SJSA1 (cell line): ENCODE data around the gene SPTY2D1. TPM values are rescaled to one million over a fixed set of nuclear protein-coding genes. Genes with fewer than 3 reads are reported as not detected.
"Not testable (repeated sequence)": the region's sequence is repeated elsewhere in the genome, so short reads cannot be mapped to it uniquely, and the experiment has no call there.

Experiments
- DNase-seq, 2 experiments: peaks; one replicate each; pipeline ENCODE4 v3.0.0-alpha.2; 2015 to 2020; ENCODE audit warnings: low spot score in 2 of 2, low read depth in 1 of 2
- H3K27ac ChIP-seq: fragments of 250-450 bp; sonication (Bioruptor Pico); 2 replicates; pipeline ENCODE4 v1.5.1; 2020; ENCODE audit warnings: mild to moderate bottlenecking, moderate library complexity
- H3K27me3 ChIP-seq: fragments of 250-450 bp; sonication (Bioruptor Pico); replicated peaks from 2 replicates; pipeline ENCODE4 v1.5.1; 2020; ENCODE audit warnings: mild to moderate bottlenecking, moderate library complexity
- H3K36me3 ChIP-seq: fragments of 250-450 bp; sonication (Bioruptor Pico); 2 replicates; pipeline ENCODE4 v1.5.1; 2020; ENCODE audit warnings: mild to moderate bottlenecking
- H3K4me1 ChIP-seq: fragments of 250-450 bp; sonication (Bioruptor Pico); replicated peaks from 2 replicates; pipeline ENCODE4 v1.6.1; 2021; ENCODE audit warnings: mild to moderate bottlenecking
- H3K4me3 ChIP-seq: fragments of 250-450 bp; sonication (Bioruptor Pico); 2 replicates; pipeline ENCODE4 v1.5.1; 2020; ENCODE audit warnings: mild to moderate bottlenecking
- H3K9me3 ChIP-seq: fragments of 250-450 bp; sonication (Bioruptor Pico); replicated peaks from 2 replicates; pipeline ENCODE4 v1.5.1; 2020; ENCODE audit warnings: mild to moderate bottlenecking
- total RNA-seq: library from RNA; depleted of rRNA; stranded (reverse); fragments of >200 nt; shearing (Covaris generic); gene quantifications from 2 replicates; pipeline ENCODE4 v1.2.3, GENCODE V29; 2014; rRNA removed

SPTY2D1 gene, protein sequence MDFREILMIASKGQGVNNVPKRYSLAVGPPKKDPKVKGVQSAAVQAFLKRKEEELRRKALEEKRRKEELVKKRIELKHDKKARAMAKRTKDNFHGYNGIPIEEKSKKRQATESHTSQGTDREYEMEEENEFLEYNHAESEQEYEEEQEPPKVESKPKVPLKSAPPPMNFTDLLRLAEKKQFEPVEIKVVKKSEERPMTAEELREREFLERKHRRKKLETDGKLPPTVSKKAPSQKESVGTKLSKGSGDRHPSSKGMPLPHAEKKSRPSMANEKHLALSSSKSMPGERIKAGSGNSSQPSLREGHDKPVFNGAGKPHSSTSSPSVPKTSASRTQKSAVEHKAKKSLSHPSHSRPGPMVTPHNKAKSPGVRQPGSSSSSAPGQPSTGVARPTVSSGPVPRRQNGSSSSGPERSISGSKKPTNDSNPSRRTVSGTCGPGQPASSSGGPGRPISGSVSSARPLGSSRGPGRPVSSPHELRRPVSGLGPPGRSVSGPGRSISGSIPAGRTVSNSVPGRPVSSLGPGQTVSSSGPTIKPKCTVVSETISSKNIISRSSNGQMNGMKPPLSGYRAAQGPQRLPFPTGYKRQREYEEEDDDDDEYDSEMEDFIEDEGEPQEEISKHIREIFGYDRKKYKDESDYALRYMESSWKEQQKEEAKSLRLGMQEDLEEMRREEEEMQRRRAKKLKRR
- total RNA-seq: 13.3 and 22.1 TPM in 2 replicates

DNA sequence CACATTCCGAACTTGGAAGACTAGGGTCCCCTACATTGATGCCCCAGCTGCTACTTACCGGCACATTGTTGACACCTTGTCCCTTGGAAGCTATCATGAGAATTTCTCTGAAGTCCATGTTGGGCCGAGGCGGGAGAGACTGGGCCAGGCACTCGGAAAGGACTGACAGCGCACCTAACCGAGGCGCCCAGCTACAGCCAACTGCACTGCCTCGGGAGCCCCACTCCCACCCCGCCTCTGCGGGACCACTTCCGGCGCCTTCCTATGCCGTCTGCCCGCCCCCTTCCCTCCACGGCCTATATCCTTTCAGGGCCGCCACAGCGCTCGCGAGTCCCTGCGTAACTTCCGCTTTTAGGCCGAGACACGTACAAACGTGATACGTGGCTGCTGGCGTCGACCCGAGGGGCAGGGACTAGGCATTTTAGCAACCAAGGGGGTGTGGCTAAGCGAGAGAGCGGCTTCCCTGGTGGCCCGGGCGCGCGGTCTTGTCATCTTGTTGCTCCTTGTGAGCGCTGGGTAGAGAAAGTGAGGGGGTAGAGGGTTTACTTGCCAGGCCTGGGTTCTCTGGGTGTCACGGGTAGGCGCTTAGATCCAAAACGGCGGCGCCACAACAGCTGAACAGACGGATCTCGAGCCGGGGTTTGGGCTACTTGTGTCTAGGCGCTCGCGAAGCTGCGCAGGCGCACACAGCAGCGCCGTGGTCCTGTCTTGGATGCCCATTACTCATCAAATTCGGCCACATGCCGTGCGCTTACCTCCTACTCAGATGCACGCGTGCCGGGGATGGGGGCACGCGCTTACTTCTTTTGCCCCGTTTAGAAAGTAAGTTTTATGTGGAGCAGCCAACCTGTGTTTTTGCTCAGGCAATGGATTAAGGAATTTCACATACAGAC lies at the start of gene SPTY2D1:
Gene SPTY2D1 (minus strand): TSS at position 203 of the 893 bp plus-strand sequence. CDS start 85 bp downstream, at position 118.
- Histone ChIP-seq H3K9me3 (no peaks in the 10 kb centered on the region), H3K4me3 (peak within 1 kb of the TSS; percentile 58), H3K27ac (peak within 1 kb of the TSS; percentile 87), H3K27me3 (no peaks in the 10 kb centered on the region), H3K4me1 (peaks cover 5% of the 10 kb centered on the region; the same call in 1 of the 2 replicates), H3K36me3 (no peaks in the 10 kb centered on the region)
- peak; percentile 94 to 95 for DNase-seq

DNA sequence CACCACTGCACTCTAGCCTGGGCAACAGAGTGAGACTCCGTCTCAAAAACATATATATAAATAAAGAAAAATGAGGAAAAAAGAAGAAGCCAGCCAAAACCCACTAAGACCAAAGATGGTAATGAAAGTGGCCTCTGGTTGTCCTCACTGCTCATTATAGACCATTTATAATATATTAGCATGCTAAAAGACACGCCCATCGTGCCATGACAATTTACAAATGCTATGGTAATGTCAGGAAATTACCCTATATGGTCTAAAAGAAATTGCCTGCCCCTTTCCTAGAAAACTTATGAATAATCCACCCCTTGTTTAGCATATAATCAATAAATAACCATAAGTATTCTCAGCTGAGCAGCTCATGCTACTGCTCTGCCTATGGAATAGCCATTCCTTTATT lies 48.3 kb upstream of the SPTY2D1 start:
- no peak overlapping the region for H3K27ac ChIP-seq
- no peak for DNase-seq
- H3K27me3 ChIP-seq: no peaks in the 10 kb centered on the region
- no peaks in the 10 kb centered on the region for H3K36me3 ChIP-seq
- no peak overlapping the region for H3K4me3 ChIP-seq
- no peaks in the 10 kb centered on the region for H3K4me1 ChIP-seq
- H3K9me3 ChIP-seq: no peaks in the 10 kb centered on the region

DNA sequence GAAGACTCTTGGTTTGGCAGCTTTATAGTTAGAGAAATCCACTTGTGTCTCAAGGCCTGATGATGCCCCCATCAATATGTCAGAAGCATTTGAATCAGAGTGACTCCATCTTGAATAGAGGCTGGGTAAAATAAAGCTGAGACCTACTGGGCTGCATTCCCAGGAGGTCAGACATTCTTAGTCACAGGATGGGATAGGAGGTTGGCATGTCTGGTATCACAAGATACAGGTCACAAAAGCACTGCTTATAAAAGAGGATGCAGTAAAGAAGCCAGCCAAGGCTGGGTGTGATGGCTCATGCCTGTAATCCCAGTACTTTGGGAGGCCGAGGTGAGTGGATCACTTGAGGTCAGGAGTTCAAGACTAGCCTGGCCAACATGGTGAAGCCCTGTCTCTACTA lies 47.8 kb upstream of the SPTY2D1 start:
- H3K36me3 ChIP-seq, H3K4me3 ChIP-seq, H3K27me3 ChIP-seq, DNase-seq, H3K27ac ChIP-seq, H3K4me1 ChIP-seq, H3K9me3 ChIP-seq: not testable (repeated sequence)

DNA sequence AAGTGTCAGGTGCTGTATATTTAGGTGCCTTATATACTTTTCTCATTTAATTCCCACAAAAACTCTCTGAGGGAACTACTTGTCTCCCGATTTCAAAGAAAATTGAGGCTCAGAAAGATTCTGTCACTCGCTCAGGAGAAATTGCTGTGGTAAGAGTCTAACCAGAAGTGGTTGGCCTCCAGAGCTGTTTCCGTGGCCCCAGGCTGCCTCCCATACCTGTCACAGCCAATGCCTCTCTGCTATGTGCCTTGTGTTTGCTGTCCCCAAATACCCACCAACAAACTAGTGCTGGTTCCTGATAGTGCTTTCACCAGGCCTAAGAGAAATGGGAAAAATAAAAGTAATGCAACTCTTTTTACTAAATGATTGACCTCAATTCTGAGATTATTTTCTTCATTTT lies 43.4 kb upstream of the SPTY2D1 start:
- no peak overlapping the region for H3K4me3 ChIP-seq
- no peak overlapping the region for H3K27ac ChIP-seq
- H3K4me1 ChIP-seq: no peaks in the 10 kb centered on the region
- no peaks in the 10 kb centered on the region for H3K27me3 ChIP-seq
- no peaks in the 10 kb centered on the region for H3K9me3 ChIP-seq
- H3K36me3 ChIP-seq: no peaks in the 10 kb centered on the region
- DNase-seq: no peak

DNA sequence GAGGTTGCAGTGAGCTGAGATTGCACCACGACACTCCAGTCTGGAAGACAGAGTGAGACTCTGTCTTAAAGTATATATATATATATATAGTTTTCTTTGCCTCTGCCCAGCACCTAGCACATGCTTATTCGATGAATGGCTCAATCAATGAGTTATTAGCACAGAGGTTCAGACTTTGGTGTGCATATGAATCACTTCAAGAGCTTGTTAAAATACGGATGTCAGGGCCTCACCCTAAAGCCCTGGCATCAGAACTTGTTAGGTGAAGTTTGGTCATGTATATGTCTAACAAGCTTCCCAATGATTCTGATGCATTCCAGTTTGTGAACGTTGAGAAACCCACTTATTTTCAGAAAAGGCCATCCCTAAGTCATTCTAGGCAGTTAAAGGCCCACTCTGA lies 42.7 kb upstream of the SPTY2D1 start:
- Histone ChIP-seq H3K4me1 (no peaks in the 10 kb centered on the region), H3K4me3 (no peak overlapping the region), H3K36me3 (no peaks in the 10 kb centered on the region), H3K27ac (no peak overlapping the region), H3K9me3 (no peaks in the 10 kb centered on the region), H3K27me3 (no peaks in the 10 kb centered on the region)
- no peak for DNase-seq

DNA sequence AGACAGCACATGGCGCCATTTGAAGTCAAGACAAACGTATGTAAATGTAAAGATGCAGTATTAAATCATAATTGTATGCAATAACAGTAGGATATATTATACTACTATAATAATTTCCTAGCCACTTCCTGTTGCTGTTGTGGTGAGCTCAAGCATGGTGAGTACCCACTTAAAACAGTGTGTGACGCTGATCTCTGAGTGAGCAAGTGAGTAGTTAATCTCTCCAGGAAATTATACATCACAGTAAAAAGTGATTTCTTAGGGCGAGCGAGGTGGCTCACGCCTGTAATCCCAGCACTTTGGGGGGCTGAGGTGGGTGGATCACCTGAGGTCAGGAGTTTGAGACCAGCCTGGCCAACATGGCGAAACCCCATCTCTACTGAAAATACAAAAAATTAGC lies 38.1 kb upstream of the SPTY2D1 start:
- not testable (repeated sequence) for H3K27ac ChIP-seq, H3K9me3 ChIP-seq, H3K36me3 ChIP-seq, DNase-seq, H3K27me3 ChIP-seq, H3K4me1 ChIP-seq, H3K4me3 ChIP-seq

DNA sequence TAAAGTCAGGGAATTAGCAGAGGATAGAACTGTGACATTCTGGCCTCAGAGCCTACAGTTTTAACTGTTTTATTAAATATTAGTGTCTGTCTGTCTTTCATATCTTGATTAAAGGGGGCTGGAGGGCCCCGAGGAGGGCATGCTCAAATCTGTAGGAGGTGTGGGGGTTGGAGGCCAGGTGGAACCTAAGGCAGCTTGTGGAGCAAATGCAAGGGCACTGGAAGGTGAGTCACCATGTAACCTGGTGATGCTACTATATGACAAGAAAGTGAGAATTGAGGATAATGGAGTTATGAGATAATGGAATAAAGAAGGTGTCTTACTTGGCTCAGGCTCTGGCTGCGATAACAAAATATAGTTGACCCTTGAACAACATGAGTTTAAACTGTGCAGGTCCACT lies 37.1 kb upstream of the SPTY2D1 start:
- no peak for DNase-seq

DNA sequence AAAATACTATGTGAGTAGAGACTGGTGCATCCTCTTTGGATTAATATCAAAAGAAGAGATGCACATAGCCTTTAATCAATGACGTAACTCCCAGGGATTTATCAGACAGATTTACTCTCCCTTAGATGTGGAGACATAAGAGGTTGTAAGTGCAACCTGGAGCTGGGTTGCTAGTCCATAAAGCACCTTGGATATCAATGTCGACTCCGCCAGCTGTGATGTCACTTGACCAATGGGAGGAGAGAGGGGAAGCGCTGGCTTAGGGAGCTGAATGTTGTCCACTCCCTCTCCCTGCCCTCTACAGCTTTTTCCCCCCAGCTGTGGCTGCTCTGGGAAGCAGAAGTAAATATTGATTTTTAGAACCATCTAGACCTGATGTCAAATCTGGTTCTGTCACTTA lies 35.6 kb upstream of the SPTY2D1 start:
- H3K4me3 ChIP-seq: no peak overlapping the region
- H3K4me1 ChIP-seq: no peaks in the 10 kb centered on the region
- no peak overlapping the region for H3K27ac ChIP-seq
- DNase-seq: no peak
- no peaks in the 10 kb centered on the region for H3K36me3 ChIP-seq
- H3K27me3 ChIP-seq: no peaks in the 10 kb centered on the region
- H3K9me3 ChIP-seq: no peaks in the 10 kb centered on the region

More for the DNA sequence above, 37.1 kb upstream of the SPTY2D1 start:
- Histone ChIP-seq H3K4me3 (no peak overlapping the region), H3K4me1 (no peaks in the 10 kb centered on the region), H3K36me3 (no peaks in the 10 kb centered on the region), H3K27ac (no peak overlapping the region), H3K27me3 (no peaks in the 10 kb centered on the region), H3K9me3 (no peaks in the 10 kb centered on the region)

DNA sequence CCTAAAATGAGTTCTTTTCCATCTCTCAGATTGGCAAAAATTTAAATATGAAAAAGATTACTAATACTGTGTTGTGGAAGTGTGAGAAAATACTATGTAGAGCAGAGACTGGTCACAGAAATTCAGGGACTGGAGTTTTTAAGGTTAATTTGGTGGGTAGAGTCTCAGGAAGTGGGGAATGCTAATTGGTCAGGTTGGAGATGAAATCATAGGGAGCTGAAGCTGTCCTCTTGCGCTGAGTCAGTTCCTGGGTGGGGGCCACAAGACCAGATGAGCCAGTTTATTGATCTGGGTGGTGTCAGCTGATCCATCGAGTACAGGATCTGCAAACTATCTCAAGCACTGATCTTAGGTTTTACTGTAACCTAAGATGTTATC lies 35.1 kb upstream of the SPTY2D1 start:
- Histone ChIP-seq H3K36me3 (no peaks in the 10 kb centered on the region), H3K4me1 (no peaks in the 10 kb centered on the region), H3K27me3 (no peaks in the 10 kb centered on the region), H3K4me3 (no peak overlapping the region), H3K9me3 (no peaks in the 10 kb centered on the region), H3K27ac (no peak overlapping the region)
- DNase-seq: no peak

DNA sequence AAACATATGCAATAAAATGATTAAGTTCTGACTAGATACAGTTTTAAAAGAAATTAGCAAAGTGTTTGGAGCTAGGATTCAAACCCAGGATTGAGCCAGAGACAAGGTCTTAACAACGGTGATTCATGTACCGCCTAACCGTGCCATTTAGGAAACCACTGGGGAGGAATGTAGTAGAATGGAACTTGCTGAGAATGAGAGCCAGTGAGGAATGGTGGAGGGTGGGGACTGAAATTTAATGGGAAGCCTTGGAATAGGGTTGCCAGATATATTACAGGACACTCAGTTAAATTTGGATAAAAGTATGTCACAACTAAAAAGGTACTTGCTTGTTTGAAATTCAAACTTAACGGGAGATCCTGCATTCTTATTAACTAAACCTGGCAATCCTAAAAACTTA lies 34.0 kb upstream of the SPTY2D1 start:
- no peaks in the 10 kb centered on the region for H3K4me1 ChIP-seq
- H3K27me3 ChIP-seq: no peaks in the 10 kb centered on the region
- H3K9me3 ChIP-seq: no peaks in the 10 kb centered on the region
- H3K4me3 ChIP-seq: no peak overlapping the region
- no peak overlapping the region for H3K27ac ChIP-seq
- no peak for DNase-seq
- H3K36me3 ChIP-seq: no peaks in the 10 kb centered on the region

DNA sequence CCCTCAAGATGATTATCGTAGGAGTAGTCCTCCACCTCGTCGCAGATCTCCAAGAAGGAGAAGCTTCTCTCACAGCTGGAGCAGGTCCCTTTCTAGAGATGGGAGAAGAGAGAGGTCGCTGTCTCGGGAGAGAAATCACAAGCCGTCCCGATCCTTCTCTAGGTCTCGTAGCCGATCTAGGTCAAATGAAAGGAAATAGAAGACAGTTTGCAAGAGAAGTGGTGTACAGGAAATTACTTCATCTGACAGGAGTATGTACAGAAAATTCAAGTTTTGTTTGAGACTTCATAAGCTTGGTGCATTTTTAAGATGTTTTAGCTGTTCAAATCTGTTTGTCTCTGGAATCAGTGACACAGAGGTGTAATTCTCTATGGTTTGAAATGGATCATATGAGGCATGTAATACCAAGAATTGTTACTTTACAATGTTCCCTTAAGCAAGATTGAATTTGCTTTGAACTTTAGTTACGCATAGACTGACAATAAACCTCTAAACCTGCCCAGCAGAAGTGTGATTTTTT lies 31.3 kb upstream of the SPTY2D1 start:
- not testable (repeated sequence) for DNase-seq

DNA sequence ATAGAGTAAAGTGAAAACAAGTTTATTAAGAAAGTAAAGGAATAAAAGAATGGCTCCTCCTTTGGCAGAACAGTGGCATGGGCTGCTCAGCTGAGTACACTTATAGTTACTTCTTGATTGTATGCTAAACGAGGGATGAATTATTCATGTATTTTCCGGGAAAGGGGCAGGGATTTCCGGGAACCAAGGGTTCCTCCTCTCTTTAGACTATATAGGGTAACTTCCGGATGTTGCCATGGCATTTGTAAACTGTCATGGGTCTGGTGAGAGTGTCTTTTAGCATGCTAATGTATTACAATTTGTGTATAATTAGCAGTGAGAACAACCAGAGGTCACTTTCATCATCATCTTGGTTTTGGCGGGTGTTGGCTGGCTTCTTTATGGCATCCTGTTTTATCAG lies 23.5 kb upstream of the SPTY2D1 start:
- Histone ChIP-seq H3K9me3 (no peaks in the 10 kb centered on the region), H3K4me3 (no peak overlapping the region), H3K27me3 (no peaks in the 10 kb centered on the region), H3K27ac (no peak overlapping the region), H3K4me1 (no peaks in the 10 kb centered on the region), H3K36me3 (no peaks in the 10 kb centered on the region)
- DNase-seq: no peak

More for the DNA sequence above, 31.3 kb upstream of the SPTY2D1 start:
- H3K36me3 ChIP-seq, H3K27me3 ChIP-seq, H3K9me3 ChIP-seq, H3K4me1 ChIP-seq, H3K4me3 ChIP-seq, H3K27ac ChIP-seq: not testable (repeated sequence)

DNA sequence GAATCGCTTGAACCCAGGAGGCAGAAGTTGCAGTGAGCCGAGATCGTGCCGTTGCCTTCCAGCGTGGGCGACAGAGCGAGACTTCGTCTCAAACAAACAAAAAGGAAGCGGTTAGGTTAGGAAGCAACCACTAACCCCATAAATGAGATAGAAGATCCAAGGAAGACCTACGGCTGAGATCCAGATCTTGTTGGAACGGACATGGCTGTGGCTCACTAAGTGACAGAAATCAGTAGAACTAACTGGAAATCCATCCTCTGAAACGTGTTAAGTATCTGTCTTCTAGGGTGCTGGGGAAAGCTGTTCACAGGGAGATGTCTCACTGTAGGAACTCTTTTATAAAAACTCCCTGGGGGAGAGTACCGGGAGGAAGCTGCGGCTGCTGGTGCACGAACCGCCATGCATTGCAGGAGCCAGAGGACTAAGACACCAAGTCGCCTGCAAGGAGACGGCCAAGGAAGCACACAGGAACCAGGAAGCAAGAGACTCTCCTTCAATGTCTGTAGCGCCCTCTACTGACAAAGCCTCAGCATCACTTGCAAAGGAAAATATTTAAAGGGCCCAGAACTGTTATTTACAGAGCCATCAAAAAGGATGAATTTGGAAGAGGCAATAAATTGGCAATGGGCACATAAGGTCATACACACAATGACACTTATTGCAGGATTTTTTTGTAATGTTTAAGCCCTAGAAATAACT lies 16.9 kb upstream of the SPTY2D1 start:
- no peaks in the 10 kb centered on the region for H3K36me3 ChIP-seq
- no peak overlapping the region for H3K27ac ChIP-seq
- no peaks in the 10 kb centered on the region for H3K4me1 ChIP-seq
- no peak overlapping the region for H3K4me3 ChIP-seq
- DNase-seq: peak; percentile 22 to 33
- H3K9me3 ChIP-seq: no peaks in the 10 kb centered on the region
- no peaks in the 10 kb centered on the region for H3K27me3 ChIP-seq
